GM21526 (cell line): ENCODE measurements around the gene CALN1.
"Not testable (repeated sequence)": the region's sequence is repeated elsewhere in the genome, so short reads cannot be mapped to it uniquely, and the experiment has no call there.

Source experiments
- ATAC-seq: cut with Tn5 transposase; IDR thresholded peaks from one replicate; pipeline ENCODE4 v1.9.1; 2021; ENCODE audit warnings: moderate library complexity; ENCODE audit not compliant: unreplicated experiment, low FRiP score

CALN1 gene

DNA sequence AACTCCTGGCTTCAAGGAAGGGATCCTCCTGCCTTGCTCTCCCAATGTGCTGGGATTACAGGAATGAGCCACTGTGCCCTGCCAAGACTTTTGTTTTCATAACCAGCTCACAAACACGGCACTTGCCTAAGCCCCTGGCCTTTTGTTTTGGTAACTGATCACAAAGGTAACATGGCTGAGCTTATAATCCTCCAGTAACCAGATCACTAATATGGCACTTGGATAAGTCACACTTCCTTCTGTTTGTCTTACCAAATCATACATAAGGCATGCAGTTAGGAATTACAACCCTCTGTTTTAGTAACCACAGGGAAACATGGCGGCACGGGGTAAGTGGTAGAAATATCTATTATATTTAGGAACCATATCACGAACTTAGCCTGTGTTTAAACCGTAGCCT, 577.1 kb downstream of the CALN1 start:
- no peak for ATAC-seq

DNA sequence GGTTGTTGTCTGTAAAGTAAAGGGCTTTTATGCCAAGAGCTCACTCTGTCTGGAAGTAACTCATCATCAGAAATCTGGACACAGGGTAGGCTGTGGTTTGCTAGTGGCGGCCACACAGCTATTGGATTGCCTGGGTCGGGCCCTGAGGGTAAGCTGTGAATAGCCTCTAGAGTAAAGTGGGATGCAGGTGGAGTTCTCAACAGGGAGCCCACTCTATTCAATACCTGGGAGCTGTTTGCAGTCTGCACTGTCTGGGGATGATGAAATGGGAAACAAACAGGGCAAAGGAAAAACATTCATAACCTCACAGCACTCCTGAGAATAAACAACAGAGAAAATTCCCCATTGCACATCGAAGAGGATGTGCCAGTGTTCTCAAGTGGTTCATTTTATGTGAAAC, 582.6 kb downstream of the CALN1 start:
- no peak for ATAC-seq

GRCh38 chr7:71828361-71828760, 583.8 kb downstream of the CALN1 start:
- ATAC-seq = no peak

- no peak for ATAC-seq
Measured at GRCh38 chr7:71826141-71826540, 586.0 kb downstream of the CALN1 start.

- no peak for ATAC-seq
Measured at GRCh38 chr7:71824006-71824760, 588.0 kb downstream of the CALN1 start.

- ATAC-seq = not testable (repeated sequence)
Measured at GRCh38 chr7:71822406-71822805, 589.7 kb downstream of the CALN1 start.

- no peak for ATAC-seq
Measured at GRCh38 chr7:71817916-71818315, 594.2 kb downstream of the CALN1 start.

DNA sequence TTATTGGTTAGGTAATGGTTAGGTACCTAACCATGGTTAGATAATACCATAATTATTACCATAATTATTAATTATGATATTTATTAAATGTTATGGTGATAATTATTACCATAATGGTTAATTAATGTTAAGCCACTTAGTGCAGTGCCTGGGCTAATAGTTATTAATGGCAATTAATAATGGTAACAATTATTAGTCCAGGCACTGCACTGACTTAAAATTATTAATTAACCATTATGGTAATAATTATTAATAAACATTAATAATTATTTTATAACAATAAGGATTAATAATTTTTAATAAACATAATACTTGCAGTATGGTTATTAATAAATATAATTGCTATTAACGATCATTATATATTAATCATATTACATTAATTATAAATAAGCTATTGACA, 604.0 kb downstream of the CALN1 start:
- no peak for ATAC-seq

DNA sequence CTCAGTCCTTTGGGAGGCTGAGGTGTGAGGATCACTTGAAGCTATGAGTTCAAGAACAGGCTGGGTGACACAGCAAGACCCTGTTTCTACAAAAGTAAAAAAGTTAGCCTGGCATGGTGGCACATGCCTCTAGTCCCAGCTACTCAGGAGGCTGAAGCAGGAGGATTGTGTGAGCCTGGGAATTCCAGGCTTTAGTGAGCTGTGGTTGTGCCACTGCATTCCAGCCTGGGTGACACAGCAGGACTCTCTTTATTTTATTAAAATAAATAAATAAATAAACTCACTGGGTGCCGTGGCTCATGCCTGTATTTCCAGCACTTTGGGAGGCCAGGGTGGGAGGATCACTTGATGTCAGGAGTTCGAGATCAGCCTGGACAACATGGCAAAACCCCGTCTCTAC, 607.9 kb downstream of the CALN1 start:
- no peak for ATAC-seq

DNA sequence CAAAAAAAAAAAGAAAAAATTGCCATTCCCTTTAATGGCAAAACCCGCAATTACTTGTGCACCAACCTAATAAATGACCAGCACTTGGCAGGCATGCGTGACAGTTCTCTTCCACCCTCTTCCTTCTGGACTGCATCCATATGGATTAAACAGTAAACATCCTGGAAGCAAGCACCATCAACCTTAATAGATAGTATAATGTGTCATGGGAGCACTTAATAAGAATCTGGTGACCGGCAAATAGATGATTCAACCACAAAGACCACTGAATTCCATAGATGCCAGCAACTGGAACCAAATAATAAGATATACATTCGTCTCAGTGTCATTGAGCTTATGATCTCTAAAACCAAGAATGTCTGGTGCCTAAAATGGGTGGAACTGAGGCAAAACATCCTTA, 610.2 kb downstream of the CALN1 start:
- no peak for ATAC-seq

DNA sequence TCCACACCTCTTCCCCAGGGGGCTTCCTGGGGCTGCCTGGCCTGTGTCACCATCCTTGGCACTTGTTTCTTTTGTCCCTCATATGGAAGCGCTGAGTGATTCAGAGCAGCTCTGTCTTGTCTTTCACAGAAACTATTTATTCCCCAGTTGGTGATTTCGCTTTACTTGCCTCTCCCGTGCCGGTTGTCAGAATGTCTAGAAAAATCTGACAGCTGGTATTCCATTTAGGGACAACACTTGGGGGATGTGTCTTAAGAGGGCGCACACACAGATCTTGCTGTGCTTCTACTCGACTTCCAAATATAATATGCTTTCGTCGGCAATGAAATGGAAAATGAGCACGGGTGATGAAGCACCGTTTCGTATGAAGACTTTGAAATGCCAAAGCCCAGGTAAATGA, 611.8 kb downstream of the CALN1 start:
- no peak for ATAC-seq

DNA sequence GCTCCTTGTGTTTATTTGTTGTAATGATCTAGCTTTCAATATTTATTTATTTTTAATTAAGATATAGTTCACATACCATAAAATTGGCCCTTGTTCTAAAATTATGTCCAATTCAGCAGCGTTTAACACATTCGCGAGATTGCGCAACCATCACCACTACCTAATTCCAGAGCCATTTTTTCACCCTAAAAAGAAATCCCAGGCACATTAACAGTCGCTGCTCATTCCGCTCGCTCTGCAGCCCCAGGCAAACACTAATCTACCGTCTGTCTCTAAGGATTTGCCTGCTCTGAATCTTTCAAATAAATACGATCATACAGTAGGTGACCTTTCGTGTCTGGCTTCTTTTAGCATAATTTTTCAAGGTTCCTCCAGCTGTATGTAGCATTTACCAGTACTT, 616.7 kb downstream of the CALN1 start:
- no peak for ATAC-seq

DNA sequence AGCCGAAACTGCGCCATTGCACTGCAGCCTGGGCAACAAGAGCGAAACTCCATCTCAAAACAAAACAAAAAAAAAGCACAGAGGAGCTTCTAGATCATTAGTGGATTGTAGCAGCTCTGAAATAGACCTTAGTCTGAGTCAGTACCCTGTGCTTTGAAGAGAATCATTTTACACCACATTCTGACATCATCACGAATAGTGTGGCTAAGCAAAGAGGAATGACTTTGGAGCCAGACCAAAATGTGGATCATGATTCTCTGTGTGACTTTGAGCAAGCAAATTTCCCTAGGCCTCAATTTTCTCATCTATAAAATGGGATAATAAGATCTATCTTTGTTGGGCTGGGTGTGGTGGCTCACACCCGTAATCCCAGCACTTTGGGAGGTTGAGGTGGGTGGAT, 618.9 kb downstream of the CALN1 start:
- ATAC-seq = no peak

- ATAC-seq = no peak
Measured at GRCh38 chr7:71787513-71787912, 624.6 kb downstream of the CALN1 start.

GRCh38 chr7:71785216-71785615, 626.9 kb downstream of the CALN1 start:
- ATAC-seq = no peak

DNA sequence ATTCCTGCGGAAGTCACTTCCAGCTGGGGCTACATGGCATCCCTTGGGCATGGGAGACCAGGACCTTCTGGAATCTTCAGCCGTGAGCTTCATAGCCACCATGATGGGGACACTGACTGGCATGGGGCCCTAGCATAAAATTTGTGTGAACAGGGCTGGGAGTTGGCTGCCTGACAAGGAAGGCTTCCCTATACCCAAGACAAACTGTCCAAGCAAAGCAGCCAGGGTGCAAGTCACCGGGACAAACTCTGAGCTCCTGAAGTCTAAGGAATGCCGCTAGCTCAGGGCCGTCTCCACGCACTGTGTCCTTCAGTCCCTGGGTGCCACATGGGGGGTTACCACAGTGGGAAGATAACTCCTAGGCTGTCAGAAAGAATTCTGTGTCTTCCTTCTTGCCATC, 627.4 kb downstream of the CALN1 start:
- no peak for ATAC-seq

- ATAC-seq = no peak
Measured at GRCh38 chr7:71784180-71784579, 628.0 kb downstream of the CALN1 start.

DNA sequence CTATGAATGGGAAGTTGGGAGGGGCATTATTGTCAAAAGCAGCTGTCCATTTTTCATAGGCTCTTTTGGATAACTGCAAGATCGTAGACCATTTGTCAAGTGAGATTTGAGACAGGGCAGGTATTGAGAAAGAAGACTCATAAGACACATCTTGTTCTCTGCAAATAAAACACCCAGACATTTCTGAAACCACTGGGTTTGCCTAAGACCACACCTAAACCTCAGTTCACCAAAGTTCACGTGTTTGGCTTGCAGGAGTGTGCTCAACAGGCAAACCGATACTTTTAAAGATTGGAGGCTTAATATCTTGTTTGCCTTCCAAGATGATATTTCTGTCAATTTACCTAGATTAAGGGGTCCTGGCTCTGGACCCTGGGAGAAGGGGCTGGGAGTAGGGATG, 628.4 kb downstream of the CALN1 start:
- no peak for ATAC-seq

- ATAC-seq = no peak
Measured at GRCh38 chr7:71782051-71782450, 630.1 kb downstream of the CALN1 start.

GRCh38 chr7:71780282-71780681, 631.9 kb downstream of the CALN1 start:
- ATAC-seq = no peak

DNA sequence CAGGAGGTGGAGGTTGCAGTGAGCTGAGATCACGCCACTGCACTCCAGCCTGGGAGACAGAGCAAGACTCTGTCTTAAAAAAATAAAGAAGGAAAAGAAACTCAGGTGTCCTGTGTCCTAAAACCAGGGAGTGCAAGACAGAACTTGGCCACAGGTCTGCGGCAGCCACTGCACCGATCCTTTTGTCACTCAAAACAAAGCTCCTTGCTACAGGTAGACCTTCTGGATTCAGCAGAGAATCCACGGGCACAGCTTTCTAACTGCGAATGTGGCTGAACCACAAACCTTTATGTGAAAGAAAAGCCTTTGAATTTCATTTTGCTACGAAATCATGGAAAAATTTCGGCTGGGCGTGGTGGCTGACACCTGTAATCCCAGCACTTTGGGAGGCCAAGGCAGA, 634.9 kb downstream of the CALN1 start:
- no peak for ATAC-seq

DNA sequence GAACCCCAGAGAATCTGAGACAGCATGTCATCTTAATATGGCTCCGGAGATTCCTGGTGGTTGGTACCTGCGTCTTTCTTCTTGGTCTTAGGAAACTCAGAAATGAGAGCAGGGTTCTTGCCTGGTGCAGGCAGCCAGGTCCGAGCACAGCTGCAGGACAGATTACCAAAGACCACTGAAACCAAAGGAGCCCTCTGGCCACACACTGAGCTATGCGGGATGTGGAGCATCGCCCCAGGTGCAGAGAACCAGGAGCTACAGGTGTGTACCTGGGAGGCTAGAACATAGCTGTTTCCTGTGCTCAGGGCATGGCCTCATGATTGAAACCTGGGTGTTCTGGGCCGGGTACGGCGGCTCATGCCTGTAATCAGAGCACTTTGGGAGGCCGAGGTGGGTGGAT, 635.4 kb downstream of the CALN1 start:
- ATAC-seq = no peak

DNA sequence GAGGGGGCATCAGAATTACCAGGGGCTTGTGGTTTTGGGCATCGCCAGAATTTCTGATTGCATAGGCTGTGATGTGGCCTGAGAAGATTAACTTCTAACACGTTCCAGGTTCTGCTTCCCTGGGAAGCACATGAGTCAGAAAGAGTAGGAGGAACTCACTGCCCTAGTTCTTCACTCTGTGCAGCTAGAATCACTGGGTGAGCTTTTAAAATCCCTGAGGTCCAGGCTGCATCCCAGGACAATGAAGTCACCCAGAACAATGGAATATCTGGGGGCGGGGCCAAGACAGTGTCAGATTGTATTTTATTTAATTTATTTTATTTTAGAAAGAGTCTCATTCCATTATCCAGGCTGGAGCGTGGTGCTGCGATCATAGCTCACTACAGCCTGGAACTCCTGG, 636.5 kb downstream of the CALN1 start:
- ATAC-seq = no peak
